GM18507 (cell line): ENCODE data around the gene KCNH1.

Experiments
- DNase-seq: peaks from one replicate; pipeline ENCODE4 v3.0.0; 2011; ENCODE audit warnings: low read depth; ENCODE audit not compliant: insufficient read length; ENCODE audit errors: extremely low spot score
- FAIRE-seq: peaks from 2 replicates; lab custom pipeline; 2011; peaks lifted over from hg19 to GRCh38; lab: Jason Lieb, UNC

Gene KCNH1

DNA sequence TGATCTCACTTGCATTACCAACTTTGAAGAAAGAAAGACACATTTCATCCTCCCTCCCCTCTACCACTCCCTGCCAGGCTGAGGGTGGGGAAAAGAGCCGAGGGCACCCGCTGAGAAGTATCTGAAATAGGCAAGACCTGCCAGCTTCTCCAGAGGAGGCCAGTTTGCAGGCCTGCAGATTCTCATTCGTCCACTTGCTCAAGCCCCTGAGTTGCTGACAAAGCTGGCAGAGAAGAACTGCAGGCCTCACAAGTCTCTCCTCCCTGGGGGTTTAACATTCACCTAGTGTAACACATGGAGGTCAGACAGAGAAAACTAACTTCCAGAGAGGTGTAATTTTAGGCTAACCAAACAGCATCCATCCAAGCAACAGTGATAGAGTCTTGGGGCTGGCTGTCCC is 428.9 kb downstream of the KCNH1 start:
- FAIRE-seq (no peak), DNase-seq (no peak)

DNA sequence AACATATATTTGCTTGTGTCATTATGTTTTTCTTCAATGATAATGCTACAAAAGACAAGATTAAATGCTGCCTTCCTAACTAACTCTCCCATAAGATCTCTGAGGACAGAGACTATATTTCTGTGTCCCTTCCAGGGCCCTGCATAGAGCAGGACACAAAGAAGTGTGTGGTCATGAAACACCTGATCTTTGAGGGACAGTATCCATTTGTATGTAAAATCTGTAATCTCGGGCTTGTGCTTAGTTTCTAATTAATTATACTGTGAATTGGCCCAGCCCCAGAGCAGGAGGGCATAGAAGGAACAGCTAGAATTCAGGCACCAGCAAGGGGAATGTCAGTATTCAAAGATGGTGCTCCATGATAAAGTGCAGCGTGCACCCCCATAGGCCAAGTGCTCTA is 430.4 kb downstream of the KCNH1 start:
- FAIRE-seq (no peak), DNase-seq (no peak)

DNA sequence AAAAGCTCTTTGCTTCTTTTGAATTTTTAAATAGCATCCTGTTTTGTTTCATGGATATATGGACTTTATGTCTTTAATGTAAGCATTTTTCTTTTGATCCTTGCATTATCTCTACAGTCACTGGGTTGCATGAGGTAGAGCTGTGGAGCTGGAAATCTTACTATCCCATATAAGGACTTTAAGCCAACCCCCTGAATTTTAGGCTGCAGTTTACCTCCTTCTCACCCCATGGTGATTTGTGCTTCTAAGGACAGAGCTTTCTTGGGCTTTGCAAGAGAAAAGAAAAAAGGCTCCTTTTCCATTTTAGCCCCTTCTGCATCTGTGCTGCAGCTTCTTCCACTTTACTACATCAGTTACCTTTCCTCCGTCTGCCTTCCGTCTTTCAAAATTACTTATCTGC is 431.4 kb downstream of the KCNH1 start:
- DNase-seq (no peak), FAIRE-seq (no peak)

DNA sequence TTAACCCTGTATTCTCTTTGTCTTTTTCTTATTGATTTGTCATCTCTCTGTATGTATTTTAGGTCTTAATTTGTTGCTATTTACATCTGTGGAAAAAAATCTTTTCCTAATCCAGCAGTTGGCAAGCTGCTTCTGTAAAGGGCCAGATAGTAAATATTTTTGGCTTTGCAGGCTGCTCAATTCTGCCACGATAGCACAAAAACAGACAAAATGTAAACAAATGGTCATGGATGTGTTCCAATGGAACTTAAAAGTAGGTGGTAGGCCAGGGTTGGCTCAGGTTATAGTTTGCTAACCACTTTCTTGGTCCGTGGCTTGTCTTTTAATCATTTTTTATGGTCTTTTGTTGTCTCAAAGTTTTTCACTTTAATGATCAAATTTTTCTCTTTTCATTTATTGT is 433.4 kb downstream of the KCNH1 start:
- FAIRE-seq (no peak), DNase-seq (no peak)

DNA sequence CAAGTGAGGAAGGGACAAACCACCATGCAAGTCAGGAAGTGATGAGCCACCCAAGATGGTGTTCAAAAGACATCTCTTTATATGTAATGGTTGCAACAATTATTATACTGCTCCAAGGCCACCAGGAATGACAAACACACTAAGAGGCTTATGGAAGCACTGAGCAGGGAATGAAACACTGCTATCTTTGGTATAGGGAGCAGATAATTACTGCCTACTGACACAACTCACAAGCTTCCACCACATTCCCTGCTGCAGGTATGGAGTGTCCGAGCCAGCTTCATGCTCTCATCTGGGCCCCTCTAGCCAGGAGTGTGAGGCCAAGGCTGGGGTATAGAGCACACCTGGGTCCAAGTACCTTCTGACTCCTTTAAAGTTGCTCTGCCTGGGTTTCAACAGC is 433.9 kb downstream of the KCNH1 start:
- no peak for DNase-seq
- no peak for FAIRE-seq

DNA sequence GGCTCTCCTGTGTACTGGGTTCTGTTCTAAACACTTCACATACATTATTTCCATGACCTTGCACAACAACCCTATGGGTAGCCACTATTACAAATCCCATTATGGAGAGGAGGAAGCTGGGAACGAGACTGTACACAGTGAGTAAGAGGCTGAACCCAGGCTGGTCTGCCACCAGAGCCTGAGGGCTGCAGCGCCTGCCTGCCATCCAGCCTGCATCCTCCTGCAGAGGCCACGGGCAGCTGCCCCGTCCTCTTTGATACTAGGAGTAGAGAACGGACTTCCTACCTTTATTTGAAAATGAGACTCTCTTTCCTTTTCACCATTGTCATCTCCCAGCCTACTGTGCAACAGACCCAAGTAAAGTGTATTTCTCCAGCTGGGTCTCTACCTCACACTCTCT is 435.3 kb downstream of the KCNH1 start:
- no peak for DNase-seq
- no peak for FAIRE-seq

DNA sequence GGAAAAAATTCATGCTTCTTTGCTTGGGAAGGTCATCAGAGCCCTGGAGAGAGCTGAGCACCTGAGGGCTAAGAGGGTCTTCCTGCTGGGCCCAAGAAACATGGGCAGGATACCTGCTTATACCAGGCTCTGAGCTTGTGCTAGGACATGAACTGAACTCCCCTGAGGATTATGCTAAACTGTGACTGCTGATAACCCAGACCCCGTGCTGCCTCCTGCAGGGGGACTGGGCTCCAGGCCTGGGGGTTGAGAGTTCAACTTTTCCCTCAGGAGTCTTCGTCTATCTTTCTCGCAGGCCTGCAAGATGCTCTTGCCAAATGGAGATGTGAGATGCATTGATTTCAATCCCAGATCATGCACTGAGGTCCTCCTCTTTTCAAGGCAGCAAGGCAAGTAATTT is 436.8 kb downstream of the KCNH1 start:
- DNase-seq, result no peak
- FAIRE-seq, result no peak

DNA sequence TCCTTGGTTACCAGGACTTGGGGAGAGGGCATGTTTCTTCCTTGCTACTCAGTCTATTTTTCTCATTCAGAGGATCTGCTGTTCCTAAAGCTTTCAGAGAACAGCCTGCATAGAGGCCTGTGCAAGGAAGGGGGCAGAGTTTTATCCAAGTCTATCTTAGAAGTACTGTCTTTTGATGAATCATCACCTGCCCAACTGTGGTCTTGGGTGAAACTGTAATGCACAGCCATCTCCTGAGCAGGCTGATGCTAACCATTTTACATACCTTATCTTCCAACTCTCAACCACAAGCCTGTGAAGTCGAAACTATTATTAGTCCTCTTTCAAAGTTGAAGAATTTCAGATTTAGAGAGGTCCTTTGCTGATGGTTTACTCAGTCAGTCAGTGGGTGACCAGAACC is 437.2 kb downstream of the KCNH1 start:
- DNase-seq (peak; percentile 17), FAIRE-seq (peak; percentile 87)

DNA sequence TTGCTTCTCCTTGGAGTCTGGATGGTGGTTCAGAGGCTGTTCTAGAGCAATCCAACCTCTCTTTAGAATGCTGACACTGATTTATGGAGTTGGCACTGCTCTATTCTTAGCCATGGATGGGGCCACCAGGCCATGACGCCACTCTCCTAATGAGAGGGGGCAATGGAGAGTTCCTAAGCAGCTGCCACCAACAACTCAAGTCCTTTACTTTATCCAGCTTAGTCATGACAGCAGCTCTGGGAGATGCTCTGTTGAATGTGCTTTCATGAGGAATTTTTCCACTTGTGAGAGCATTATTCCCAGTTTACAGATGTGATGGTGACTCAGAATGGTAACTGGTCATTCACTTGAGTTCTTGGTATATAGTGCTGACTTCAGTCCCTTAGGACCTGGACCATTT is 438.9 kb downstream of the KCNH1 start:
- no peak for DNase-seq
- no peak for FAIRE-seq

DNA sequence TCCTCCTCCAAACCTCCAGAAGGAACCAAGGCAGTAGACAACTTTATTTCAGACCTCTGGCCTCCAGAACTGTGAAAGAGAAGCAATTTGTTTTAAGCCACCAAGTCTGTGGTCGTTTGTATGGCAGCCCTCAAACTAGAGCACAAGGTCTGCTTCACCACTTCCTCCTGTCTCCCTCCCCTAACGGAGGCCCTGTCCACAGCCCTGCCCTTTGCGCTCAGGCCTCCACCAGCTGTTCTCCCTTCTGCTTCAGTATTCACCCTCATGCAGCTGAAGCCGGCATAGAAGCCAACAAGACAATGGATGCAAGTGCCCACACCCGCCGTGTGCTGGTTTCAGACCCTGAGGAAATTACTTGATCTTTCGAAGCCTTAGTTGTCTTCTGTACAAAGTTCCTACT is 441.2 kb downstream of the KCNH1 start:
- FAIRE-seq (peak; percentile 64), DNase-seq (no peak)

DNA sequence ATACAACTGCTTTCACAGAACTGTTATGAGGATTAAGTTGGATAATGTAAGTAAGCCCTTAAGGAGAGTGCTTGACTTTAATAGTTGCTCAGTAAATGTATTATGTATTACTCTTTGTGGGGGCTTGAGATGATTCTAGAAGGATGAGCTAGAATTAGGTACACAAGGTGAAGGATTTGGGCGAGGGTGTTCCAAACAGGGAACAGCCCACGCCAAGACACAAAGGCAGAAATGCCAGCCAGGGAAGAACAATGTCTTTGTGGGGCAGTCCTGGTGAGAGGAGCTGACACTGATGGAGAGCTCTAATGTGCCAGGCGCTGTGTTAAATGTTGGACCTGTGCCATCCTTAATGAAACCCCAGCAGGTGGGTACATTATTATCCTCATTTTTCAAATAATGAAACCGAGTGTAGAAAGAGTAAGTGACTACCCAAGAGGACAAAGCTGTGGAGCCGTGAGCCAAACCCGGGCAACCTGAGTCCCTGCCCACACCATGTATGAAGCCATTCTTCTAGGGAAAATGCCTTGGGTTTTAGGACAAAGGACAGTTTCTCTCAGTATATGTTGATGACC is 442.8 kb downstream of the KCNH1 start:
- FAIRE-seq, result no peak
- no peak for DNase-seq

DNA sequence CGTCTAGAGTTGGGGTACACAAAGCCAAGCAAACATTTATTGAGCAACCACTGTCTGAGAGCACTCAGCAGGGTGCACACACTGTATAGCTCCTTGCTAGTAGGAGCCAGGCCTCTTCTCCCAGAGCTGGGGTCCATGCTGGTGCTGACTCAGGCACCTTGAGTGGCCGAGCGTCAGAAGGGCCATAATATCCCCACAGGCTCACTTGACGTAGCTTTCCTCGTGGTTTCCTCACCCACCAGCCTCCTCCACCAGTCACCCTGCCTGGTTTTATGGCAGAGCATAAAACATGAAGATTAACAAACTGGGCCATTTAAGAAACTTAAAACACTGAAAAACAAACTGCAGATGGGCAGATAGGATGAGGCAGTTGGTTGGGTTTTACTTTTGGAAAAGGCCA is 443.7 kb downstream of the KCNH1 start:
- DNase-seq (no peak), FAIRE-seq (no peak)

DNA sequence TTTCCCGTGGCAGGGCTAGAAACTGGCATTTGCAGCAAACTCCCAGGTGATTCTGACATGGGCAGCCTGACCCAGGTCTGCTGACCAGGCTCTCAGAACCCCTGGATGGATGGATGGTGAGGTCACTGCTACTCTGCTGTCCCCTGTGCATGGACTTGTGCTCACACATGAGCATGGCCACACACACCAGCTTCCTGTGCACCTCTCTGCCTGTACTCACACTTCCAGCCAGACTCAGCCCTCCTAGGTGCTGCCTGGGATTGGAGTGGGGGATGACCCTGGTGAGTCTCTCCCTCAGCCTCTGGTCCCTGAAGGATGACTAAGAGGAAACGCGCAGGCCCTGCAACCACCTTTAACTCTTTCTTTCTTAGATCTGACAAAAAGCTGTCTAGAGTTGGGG is 444.1 kb downstream of the KCNH1 start:
- DNase-seq, result no peak
- no peak for FAIRE-seq

DNA sequence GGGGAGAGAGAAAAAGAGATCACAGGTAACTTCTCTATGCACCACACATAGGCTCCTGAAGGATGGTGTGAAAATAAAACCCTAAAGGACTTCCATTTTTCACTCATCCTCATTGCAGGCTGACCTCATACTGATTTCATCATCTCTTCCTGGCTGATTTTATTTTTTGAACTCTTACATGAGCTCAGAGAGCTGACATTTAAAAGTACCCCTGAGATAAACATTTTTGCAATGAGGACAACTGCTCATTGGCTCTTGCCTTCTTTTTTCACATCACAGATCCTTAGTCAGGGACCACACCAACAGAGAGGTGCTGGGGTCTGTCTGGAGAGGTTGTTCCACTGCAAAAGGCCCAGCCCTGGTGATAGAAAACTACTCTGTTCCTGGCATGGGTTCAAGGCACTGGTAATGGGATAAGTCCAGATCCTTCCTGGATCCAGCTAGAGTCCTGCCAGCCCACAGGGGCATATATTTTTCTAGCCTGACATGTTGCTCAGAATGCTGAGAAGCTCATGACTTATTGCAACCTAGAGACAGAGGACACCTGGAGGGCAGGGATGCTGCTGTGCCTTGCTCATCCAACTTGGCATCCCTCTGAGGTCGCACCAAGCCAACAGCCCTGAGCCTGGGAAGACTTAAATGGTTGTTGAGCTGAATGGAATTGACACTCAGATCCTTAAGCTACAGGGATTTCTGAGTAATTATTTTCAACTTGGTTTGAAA is 445.3 kb downstream of the KCNH1 start:
- FAIRE-seq (no peak), DNase-seq (no peak)

DNA sequence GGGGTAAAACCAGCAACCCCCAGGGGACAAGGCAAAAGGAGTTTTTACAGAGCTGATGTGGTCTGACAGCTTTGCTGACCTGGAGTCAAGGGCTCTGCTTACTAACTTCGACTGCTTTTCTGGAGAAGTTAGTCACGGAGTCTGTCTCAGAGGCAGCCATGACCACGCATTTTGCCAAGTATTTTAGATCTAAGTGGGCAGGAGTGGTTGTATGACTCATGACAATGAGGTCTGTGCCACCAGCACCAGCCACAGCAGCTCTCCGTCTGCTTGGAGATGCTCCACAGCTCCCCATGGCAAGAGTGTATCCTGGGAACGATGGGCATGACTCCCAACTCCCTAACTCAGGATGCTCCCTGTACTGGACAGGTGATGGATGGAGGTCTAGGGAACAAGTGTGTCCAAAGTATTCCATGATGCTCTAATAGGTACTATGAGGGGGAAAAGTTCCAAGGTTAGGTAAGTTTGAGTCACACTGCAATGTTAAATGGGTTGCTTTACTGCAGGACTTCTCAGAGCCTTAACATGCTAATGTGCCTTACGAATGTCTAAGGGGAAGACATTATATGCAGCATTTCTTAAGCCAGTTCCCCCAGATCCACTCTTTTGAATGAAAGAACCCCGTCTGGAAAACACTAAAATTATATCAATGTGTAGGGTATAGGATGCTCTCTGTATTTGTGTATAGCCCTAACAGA is 446.2 kb downstream of the KCNH1 start:
- DNase-seq (no peak), FAIRE-seq (no peak)

DNA sequence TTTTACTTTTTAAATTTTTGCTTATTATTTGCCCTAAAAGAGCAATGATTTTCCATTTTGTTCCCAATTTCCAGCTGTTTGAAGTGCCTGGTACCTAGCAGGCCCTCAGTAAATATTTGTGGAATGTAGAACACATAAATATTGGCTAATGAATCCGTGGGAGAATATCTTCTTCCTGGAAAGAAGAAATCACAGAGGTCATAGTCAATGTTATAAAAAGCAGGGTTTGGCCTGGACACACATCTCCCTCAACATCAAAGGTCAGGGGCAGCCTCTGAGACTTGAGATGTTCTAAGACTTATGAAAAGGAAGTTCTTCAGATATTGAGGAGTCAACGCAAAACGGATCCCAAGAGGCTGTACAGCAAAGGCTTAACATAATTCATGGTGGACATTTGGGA is 447.1 kb downstream of the KCNH1 start:
- FAIRE-seq (no peak), DNase-seq (no peak)

DNA sequence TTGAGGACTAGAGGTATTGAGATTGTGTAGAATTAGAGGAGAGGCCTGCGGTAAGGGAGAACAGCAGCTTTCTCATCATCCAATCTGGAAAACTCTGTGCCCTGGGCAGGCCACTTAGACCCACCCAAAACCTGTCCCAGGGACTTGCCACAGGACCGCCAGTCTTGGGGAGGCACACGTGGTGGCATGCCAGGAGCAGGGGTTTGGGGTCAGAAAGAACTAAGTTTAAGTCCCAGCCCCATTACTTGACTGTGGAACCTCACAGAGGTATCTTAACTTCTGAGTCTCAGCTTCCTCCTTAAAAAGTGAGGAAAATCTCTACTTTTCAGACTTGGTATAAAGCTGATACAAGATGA is 448.7 kb downstream of the KCNH1 start:
- no peak for FAIRE-seq

DNA sequence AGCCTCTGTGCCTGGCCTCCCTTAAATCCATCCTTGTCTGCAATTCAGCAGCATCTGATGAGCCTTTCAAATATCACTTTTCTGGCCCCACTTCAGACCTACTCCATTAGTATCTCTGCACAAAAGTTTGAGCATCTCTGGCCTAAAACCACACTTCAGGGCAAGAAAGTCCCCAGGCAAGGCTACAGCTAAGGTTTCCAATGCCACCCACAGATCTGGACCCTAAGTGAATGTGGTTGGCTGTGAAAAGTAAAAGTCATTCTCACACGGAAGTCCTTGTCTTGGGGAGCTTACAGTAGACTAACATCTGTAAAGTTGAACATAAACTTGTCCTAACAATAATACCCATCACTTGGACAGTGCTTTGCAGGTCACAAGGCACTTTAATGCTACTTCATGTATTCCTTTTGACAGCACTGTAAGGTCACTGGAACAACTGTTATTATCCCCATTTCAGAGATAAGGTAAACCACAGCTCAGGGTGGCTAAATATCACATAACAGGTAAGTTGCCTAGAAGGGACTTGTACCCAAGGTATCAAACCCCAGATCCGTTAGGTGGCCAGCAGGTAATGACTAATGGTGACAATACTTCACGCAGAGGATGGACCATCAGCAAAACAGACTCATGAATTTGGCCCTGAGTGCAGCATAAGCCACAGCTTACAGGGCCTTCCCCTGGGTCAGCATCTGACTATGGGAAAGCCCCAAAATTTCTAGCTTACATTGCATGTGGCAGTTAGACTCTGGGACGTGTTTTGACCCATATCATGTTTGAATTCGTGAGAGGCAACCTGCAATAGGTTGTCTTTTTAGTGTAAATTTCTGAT is 449.3 kb downstream of the KCNH1 start:
- FAIRE-seq, result peak; percentile 85
- DNase-seq, result peak; percentile 12

More for the DNA sequence above, 448.7 kb downstream of the KCNH1 start:
- DNase-seq, result no peak

DNA sequence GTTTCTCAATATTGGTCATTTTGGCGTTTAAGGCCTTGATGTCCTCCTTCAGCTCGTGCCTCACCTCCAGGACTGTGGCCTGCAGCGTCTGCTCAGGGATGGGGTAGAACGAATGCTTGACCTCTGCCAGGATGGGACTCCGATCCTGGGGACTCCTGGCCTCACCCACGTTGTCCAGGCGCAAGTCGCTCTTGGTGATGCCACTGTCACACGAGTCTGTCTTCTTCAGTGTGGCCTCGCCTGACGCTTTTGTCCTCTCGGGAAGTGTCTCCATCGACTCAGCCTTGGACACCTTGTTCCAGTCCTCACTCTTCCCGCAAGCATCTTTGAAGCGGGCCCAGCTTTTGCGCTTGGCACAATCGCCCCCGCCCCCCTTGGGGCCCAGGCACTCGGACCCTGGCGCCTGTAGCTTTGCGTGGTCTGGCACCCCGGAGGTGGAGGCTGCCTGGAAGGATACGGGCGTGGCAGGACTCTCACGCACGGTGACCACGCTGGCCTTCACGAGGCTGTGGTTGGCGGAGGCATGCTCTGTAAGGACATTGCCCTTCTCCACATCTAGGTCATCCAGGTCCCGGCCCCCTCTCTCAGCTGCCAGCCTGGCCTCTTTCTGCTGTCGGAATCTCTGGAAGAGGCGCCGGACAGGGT is 450.4 kb downstream of the KCNH1 start:
- no peak for FAIRE-seq
- DNase-seq, result no peak

DNA sequence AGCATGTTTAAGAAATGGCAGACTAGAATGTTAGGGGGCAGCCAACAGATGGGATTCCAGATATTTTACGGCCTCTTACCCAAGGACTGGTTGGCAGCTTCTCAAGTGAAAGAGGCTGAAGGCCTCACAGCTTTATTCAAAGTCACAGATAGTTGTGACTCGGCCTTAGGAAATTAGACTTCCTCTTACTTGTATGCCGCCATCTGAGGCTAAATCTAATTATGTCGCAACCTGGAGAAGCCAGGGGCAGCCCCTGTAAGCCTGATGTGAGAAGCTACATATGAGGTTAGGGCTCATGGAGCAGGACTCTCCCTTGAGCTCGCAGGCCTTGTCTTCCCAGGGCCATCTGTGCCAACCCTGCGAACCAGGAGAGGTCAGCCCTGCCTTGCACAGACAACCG is 452.8 kb downstream of the KCNH1 start:
- DNase-seq, result no peak
- FAIRE-seq, result no peak
